ENCODE data around the gene TRAPPC12.

TRAPPC12 gene

GRCh38 chr2:3468296-3468988 lies 88.9 kb downstream of the TRAPPC12 start:
- no peak for DNase-seq (ENCODE audit: low read depth in 2 of 2)

- no peak for DNase-seq (ENCODE audit: low read depth in 2 of 2)
Observed at GRCh38 chr2:3469486-3469885, 90.0 kb downstream of the TRAPPC12 start.

GRCh38 chr2:3470166-3470651 lies 90.7 kb downstream of the TRAPPC12 start:
- no peak for DNase-seq (ENCODE audit: low read depth in 2 of 2)

- DNase-seq (ENCODE audit: low read depth in 2 of 2), result no peak
Observed at GRCh38 chr2:3470856-3471737, 91.6 kb downstream of the TRAPPC12 start.

- no peak for DNase-seq (ENCODE audit: low read depth in 2 of 2)
Observed at GRCh38 chr2:3472296-3472695, 92.8 kb downstream of the TRAPPC12 start.

GRCh38 chr2:3472966-3473365 lies 93.5 kb downstream of the TRAPPC12 start:
- DNase-seq (ENCODE audit: low read depth in 2 of 2), result no peak

GRCh38 chr2:3475771-3476170 lies 96.3 kb downstream of the TRAPPC12 start:
- no peak for DNase-seq (ENCODE audit: low read depth in 2 of 2)

- DNase-seq (ENCODE audit: low read depth in 2 of 2), result no peak
Observed at GRCh38 chr2:3476321-3476984, 97.0 kb downstream of the TRAPPC12 start.

GRCh38 chr2:3476985-3477327 lies 97.5 kb downstream of the TRAPPC12 start:
- DNase-seq (ENCODE audit: low read depth in 2 of 2), result no peak

- DNase-seq (ENCODE audit: low read depth in 2 of 2), result no peak
Observed at GRCh38 chr2:3478846-3479385, 99.4 kb downstream of the TRAPPC12 start.

GRCh38 chr2:3479430-3480320 lies 100.2 kb downstream of the TRAPPC12 start:
- DNase-seq (ENCODE audit: low read depth in 2 of 2), result no peak

GRCh38 chr2:3480352-3481010 lies 101.0 kb downstream of the TRAPPC12 start:
- no peak for DNase-seq (ENCODE audit: low read depth in 2 of 2)

- DNase-seq (ENCODE audit: low read depth in 2 of 2), result no peak
Observed at GRCh38 chr2:3481011-3481400, 101.5 kb downstream of the TRAPPC12 start.

- DNase-seq (ENCODE audit: low read depth in 2 of 2), result no peak
Observed at GRCh38 chr2:3481736-3482362, 102.4 kb downstream of the TRAPPC12 start.

GRCh38 chr2:3482363-3482821 lies 102.9 kb downstream of the TRAPPC12 start:
- no peak for DNase-seq (ENCODE audit: low read depth in 2 of 2)

GRCh38 chr2:3483227-3483985 lies 103.9 kb downstream of the TRAPPC12 start:
- DNase-seq (ENCODE audit: low read depth in 2 of 2), result no peak

- no peak for DNase-seq (ENCODE audit: low read depth in 2 of 2)
Observed at GRCh38 chr2:3483986-3484960, 104.8 kb downstream of the TRAPPC12 start.

- no peak for DNase-seq (ENCODE audit: low read depth in 2 of 2)
Observed at GRCh38 chr2:3485166-3485565, 105.7 kb downstream of the TRAPPC12 start.

Measured in stimulated activated CD8-positive, alpha-beta memory T cell treated with anti-CD3 and anti-CD28 coated beads, Interleukin-15, amount 100 ng/mL, for 48 hours (primary cell).